PC-3 (cell line): ENCODE results near the gene PYDC1. TPM values are rescaled to one million over a fixed set of nuclear protein-coding genes. Genes with fewer than 3 reads are reported as not detected.

Source experiments
- ATAC-seq: fragments of 200-7000 bp; cut with Tn5 transposase; 2 replicates; pipeline ENCODE4 v1.9.1; 2020; ENCODE audit warnings: mild to moderate bottlenecking, moderate library complexity
- BruUV-seq: library from RNA; stranded (reverse); fragments of 400-500 nt; replicated peaks from 2 replicates; lab custom pipeline; 2021; lab: Mats Ljungman, UMichigan
- CTCF ChIA-PET: fragments of 300-600 bp; sonication (Branson Sonifier 250); formaldehyde crosslinking; loops from one replicate; lab custom pipeline; 2022; ENCODE audit warnings: antibody characterized with exemption; lab: Charles Lee
- POLR2A ChIA-PET: fragments of 300-600 bp; sonication (Branson Sonifier 250); formaldehyde crosslinking; loops from one replicate; lab custom pipeline; 2022; ENCODE audit warnings: antibody characterized with exemption; ENCODE audit not compliant: unreplicated experiment; lab: Charles Lee
- DNase-seq: peaks from one replicate; pipeline ENCODE4 v3.0.0-alpha.2; 2015
- H2AFZ ChIP-seq: fragments of 300-600 bp; sonication (generic); 2 replicates; pipeline ENCODE4 v1.6.0; 2016; ENCODE audit warnings: antibody characterized with exemption, low read length
- H3F3A ChIP-seq: fragments of 300-600 bp; sonication (generic); one replicate; pipeline ENCODE4 v1.6.0; 2017; ENCODE audit warnings: antibody characterized with exemption, low read length, control low read depth, mild to moderate bottlenecking; ENCODE audit not compliant: unreplicated experiment
- H3K27ac ChIP-seq: fragments of 300-600 bp; sonication (generic); 2 replicates; pipeline ENCODE4 v1.5.1; 2016; ENCODE audit warnings: mild to moderate bottlenecking, low read length
- H3K27me3 ChIP-seq: fragments of 300-600 bp; sonication (generic); 2 replicates; pipeline ENCODE4 v1.6.1; 2016; ENCODE audit warnings: low read length, mixed read lengths
- H3K36me3 ChIP-seq: fragments of 300-600 bp; sonication (generic); 2 replicates; pipeline ENCODE4 v1.6.1; 2016; ENCODE audit warnings: low read depth, mixed run types, low read length, mixed read lengths
- H3K4me1 ChIP-seq: fragments of 300-600 bp; sonication (generic); 2 replicates; pipeline ENCODE4 v1.5.1; 2016; ENCODE audit warnings: low read length; ENCODE audit not compliant: insufficient read depth
- H3K4me2 ChIP-seq: fragments of 300-600 bp; sonication (generic); 2 replicates; pipeline ENCODE4 v1.6.0; 2016; ENCODE audit warnings: low read length
- H3K4me3 ChIP-seq: fragments of 300-600 bp; sonication (generic); 2 replicates; pipeline ENCODE4 v1.5.1; 2016; ENCODE audit warnings: mild to moderate bottlenecking, low read length, mixed read lengths
- H3K79me2 ChIP-seq: fragments of 300-600 bp; sonication (generic); 2 replicates; pipeline ENCODE4 v1.6.1; 2017; ENCODE audit warnings: low read length, mixed read lengths
- H3K9ac ChIP-seq: fragments of 300-600 bp; sonication (generic); 2 replicates; pipeline ENCODE4 v1.6.0; 2016; ENCODE audit warnings: mild to moderate bottlenecking, low read length
- H3K9me2 ChIP-seq: fragments of 300-600 bp; sonication (generic); replicated peaks from 2 replicates; pipeline ENCODE4 v1.6.1; 2016; ENCODE audit warnings: mixed run types, low read length, mixed read lengths
- H3K9me3 ChIP-seq: fragments of 300-600 bp; sonication (generic); 2 replicates; pipeline ENCODE4 v1.6.1; 2016; ENCODE audit warnings: low read length, mixed read lengths
- H4K20me1 ChIP-seq: fragments of 300-600 bp; sonication (generic); 2 replicates; pipeline ENCODE4 v1.6.1; 2016; ENCODE audit warnings: low read length, mixed read lengths
- EZH2 ChIP-seq: fragments of 300-600 bp; sonication (generic); IDR thresholded peaks from one replicate; pipeline ENCODE4 v1.6.1; 2017; ENCODE audit warnings: antibody characterized with exemption, mild to moderate bottlenecking, low read length; ENCODE audit not compliant: unreplicated experiment
- EZH2phosphoT487 ChIP-seq: fragments of 300-600 bp; sonication (generic); IDR thresholded peaks from 2 replicates; pipeline ENCODE4 v1.6.1; 2018; ENCODE audit warnings: mild to moderate bottlenecking, antibody characterized with exemption, low read length, borderline replicate concordance
- intact Hi-C: fragments of 100-400 bp; cut with micrococcal nuclease; formaldehyde crosslinking; loops from 2 replicates; pipeline ENCODE4 v1.9.0; 2023
- total RNA-seq: library from RNA; depleted of rRNA; stranded (reverse); fragments of >200 nt; gene quantifications from 2 replicates; pipeline ENCODE4 v1.2.3, GENCODE V29; 2014
- TF ChIP-seq, protein P1 (sequence below): fragments of 300-600 bp; sonication (generic); conservative IDR thresholded peaks from 2 replicates; pipeline ENCODE4 v1.5.1; 2017; ENCODE audit warnings: antibody characterized with exemption, low read depth, mild to moderate bottlenecking, low read length

The PYDC1 gene
- total RNA-seq, 1 experiment from 2014 or later = not detected

DNA sequence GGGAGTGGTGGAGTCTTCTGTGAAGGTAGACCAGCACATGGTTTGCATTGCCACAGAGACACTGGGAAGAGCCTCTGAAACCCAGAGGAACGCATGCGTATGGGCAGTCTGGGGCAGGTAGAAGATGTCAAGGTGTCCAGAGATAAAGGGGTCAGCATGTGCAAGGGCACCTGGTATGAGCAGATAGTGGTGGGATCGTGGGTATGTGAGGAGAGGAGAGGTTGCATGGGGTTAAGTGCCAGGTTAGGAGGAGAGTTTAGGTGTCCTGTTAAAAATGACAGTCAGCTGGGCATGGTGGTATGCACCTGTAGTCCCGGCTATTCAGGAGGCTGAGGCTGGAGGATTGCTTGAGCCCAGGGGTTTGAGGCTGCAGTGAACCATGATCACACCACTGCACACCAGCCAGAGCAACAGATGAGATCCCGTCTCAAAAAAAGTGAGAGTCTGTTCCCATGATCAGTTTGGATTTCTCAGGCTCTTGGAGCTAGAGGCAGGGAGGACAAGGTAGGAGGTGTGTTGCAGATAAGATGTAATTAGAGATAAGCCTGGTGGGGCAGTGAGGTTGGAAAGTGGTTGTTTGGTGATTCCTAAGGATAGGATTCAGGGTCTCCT lies 17.4 kb downstream of the PYDC1 start:
- no peak overlapping the region for H3K4me3 ChIP-seq
- intact Hi-C loops = loop anchor here (10.0 kb wide), 1 partner anchor 255 kb away; the partner anchor contains the start of gene ARMC5
- POLR2A ChIA-PET = interaction anchor here (0.6 kb wide), 1 partner anchor 42 kb away, joined by 5 read pairs; no protein-coding TSS in a partner anchor
- no peaks in the 10 kb centered on the region for H3F3A ChIP-seq
- H3K79me2 ChIP-seq = no peaks in the 10 kb centered on the region
- H3K4me2 ChIP-seq = no peak overlapping the region
- no peak for DNase-seq
- H4K20me1 ChIP-seq = peaks cover 24% of the 10 kb centered on the region
- ATAC-seq = no peak
- no peak overlapping the region for H2AFZ ChIP-seq
- CTCF ChIA-PET = no interaction called here
- no peaks in the 10 kb centered on the region for H3K9me2 ChIP-seq
- TF ChIP-seq EZH2 (no peak), EZH2phosphoT487 (no peak)
- TF ChIP-seq, protein P1, sequence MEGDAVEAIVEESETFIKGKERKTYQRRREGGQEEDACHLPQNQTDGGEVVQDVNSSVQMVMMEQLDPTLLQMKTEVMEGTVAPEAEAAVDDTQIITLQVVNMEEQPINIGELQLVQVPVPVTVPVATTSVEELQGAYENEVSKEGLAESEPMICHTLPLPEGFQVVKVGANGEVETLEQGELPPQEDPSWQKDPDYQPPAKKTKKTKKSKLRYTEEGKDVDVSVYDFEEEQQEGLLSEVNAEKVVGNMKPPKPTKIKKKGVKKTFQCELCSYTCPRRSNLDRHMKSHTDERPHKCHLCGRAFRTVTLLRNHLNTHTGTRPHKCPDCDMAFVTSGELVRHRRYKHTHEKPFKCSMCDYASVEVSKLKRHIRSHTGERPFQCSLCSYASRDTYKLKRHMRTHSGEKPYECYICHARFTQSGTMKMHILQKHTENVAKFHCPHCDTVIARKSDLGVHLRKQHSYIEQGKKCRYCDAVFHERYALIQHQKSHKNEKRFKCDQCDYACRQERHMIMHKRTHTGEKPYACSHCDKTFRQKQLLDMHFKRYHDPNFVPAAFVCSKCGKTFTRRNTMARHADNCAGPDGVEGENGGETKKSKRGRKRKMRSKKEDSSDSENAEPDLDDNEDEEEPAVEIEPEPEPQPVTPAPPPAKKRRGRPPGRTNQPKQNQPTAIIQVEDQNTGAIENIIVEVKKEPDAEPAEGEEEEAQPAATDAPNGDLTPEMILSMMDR = no peak
- H3K9ac ChIP-seq = no peak overlapping the region
- H3K36me3 ChIP-seq = peaks cover 14% of the 10 kb centered on the region
- H3K9me3 ChIP-seq = no peaks in the 10 kb centered on the region
- no peaks in the 10 kb centered on the region for H3K27me3 ChIP-seq
- no peak overlapping the region for H3K27ac ChIP-seq
- peaks cover 22% of the 10 kb centered on the region; the same call in 1 of the 2 replicates for H3K4me1 ChIP-seq
- no TSS peak for BruUV-seq

DNA sequence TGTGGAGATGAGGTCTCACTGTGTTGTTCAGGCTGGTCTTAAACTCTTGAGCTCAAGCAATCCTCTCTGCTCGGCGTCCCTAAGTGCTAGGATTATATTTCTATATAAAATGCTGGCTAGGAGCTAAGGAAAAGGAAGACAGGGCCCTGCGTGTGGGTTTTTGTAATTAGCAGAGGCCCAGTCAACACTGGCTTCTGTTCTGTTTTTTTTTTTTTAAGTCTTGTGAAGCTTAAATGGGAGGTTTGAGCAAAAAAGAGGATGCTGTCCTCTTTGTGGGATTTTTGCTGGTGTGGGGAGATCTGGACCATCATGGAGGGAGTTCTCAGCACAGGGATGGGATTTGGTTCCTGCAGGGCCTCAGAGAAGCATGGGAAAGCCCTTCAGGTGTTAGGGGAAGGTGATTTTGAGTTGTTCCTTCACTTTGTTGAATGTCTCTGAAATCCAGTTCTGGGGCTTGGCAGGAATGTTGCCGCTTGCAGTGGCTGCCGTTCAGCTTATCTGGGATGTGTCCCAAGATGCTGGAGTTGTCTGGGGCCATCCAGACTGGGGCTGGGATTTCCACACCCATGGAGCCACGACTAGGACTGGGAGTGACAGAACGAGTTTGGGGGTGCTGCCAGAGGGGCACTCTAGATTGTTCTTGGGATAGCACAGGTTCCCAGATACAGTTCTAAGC lies 18.6 kb downstream of the PYDC1 start:
- no peaks in the 10 kb centered on the region for H3K27me3 ChIP-seq
- intact Hi-C loops = no loop called here
- H4K20me1 ChIP-seq = peaks cover 26% of the 10 kb centered on the region
- H3K4me3 ChIP-seq = no peak overlapping the region
- H3K9me2 ChIP-seq = no peaks in the 10 kb centered on the region
- POLR2A ChIA-PET = no interaction called here
- CTCF ChIA-PET = no interaction called here
- no peaks in the 10 kb centered on the region for H3K79me2 ChIP-seq
- H3K4me1 ChIP-seq = peaks cover 16% of the 10 kb centered on the region; the same call in 1 of the 2 replicates
- TF ChIP-seq EZH2 (no peak), EZH2phosphoT487 (no peak)
- TF ChIP-seq, protein P1 = no peak
- H3K9ac ChIP-seq = no peak overlapping the region
- BruUV-seq = no TSS peak
- H3K36me3 ChIP-seq = peaks cover 20% of the 10 kb centered on the region
- H3K4me2 ChIP-seq = no peak overlapping the region
- no peak for ATAC-seq
- no peak for DNase-seq
- no peaks in the 10 kb centered on the region for H3K9me3 ChIP-seq
- no peaks in the 10 kb centered on the region for H3F3A ChIP-seq
- H3K27ac ChIP-seq = no peak overlapping the region
- no peak overlapping the region for H2AFZ ChIP-seq
